Activated T-helper 17 cell treated with anti-CD3 and anti-CD28 coated beads, Interleukin-2, amount 50 U/mL, for 72 hours (primary cell): ENCODE results near the gene SHISA7. TPM values are rescaled to one million over a fixed set of nuclear protein-coding genes. Genes with fewer than 3 reads are reported as not detected.

ENCODE experiments used
- ATAC-seq: fragments of 150-1000 bp; cut with Tn5 transposase; replicated peaks from 2 replicates; pipeline ENCODE4 v1.10.0; 2021; ENCODE audit warnings: mild to moderate bottlenecking, moderate library complexity
- H3K27ac Mint-ChIP-seq: one replicate; pipeline ENCODE4 v1.8.0; 2022; ENCODE audit warnings: mixed read lengths
- H3K27me3 Mint-ChIP-seq: one replicate; pipeline ENCODE4 v1.8.0; 2022; ENCODE audit warnings: mixed read lengths
- H3K36me3 Mint-ChIP-seq: one replicate; pipeline ENCODE4 v1.8.0; 2022; ENCODE audit warnings: low read depth, mild to moderate bottlenecking, mixed read lengths
- H3K4me1 Mint-ChIP-seq: one replicate; pipeline ENCODE4 v1.8.0; 2022; ENCODE audit warnings: mixed read lengths
- H3K4me3 Mint-ChIP-seq: one replicate; pipeline ENCODE4 v1.8.0; 2022; ENCODE audit warnings: mild to moderate bottlenecking, mixed read lengths
- H3K9me3 Mint-ChIP-seq: one replicate; pipeline ENCODE4 v1.8.0; 2022; ENCODE audit warnings: mixed read lengths
- total RNA-seq, 2 donors: library from RNA; stranded (reverse); gene quantifications; one replicate each; pipeline ENCODE4 v1.2.3, GENCODE V29; 2022

The SHISA7 gene
- total RNA-seq, 2 donors from 2014 or later: 0.11 TPM; not detected in 1

GRCh38 chr19:55474269-55475265, 31.5 kb upstream of the SHISA7 start:
- H3K9me3 Mint-ChIP-seq: no peaks in the 10 kb centered on the region
- no peak overlapping the region for H3K27ac Mint-ChIP-seq
- H3K4me3 Mint-ChIP-seq: peak overlapping the region; percentile 87
- H3K36me3 Mint-ChIP-seq: peaks cover 13% of the 10 kb centered on the region
- no peak for ATAC-seq
- H3K27me3 Mint-ChIP-seq: no peaks in the 10 kb centered on the region
- peaks cover 19% of the 10 kb centered on the region for H3K4me1 Mint-ChIP-seq

- Mint-ChIP-seq H3K4me1 (peaks cover 8% of the 10 kb centered on the region), H3K9me3 (no peaks in the 10 kb centered on the region), H3K36me3 (peaks cover 2% of the 10 kb centered on the region), H3K27me3 (no peaks in the 10 kb centered on the region), H3K4me3 (no peak overlapping the region), H3K27ac (no peak overlapping the region)
- ATAC-seq: no peak
Observed at GRCh38 chr19:55473225-55474012, 30.3 kb upstream of the SHISA7 start.

GRCh38 chr19:55472463-55472862, 29.4 kb upstream of the SHISA7 start:
- Mint-ChIP-seq H3K36me3 (no peaks in the 10 kb centered on the region), H3K4me3 (no peak overlapping the region), H3K4me1 (no peaks in the 10 kb centered on the region), H3K27me3 (no peaks in the 10 kb centered on the region), H3K9me3 (no peaks in the 10 kb centered on the region), H3K27ac (no peak overlapping the region)
- ATAC-seq: no peak

GRCh38 chr19:55471266-55471665, 28.2 kb upstream of the SHISA7 start:
- Mint-ChIP-seq H3K27me3 (no peaks in the 10 kb centered on the region), H3K9me3 (no peaks in the 10 kb centered on the region), H3K4me3 (no peak overlapping the region), H3K36me3 (no peaks in the 10 kb centered on the region), H3K27ac (no peak overlapping the region), H3K4me1 (no peaks in the 10 kb centered on the region)
- no peak for ATAC-seq

- ATAC-seq: peak; percentile 18
- Mint-ChIP-seq H3K27ac (no peak overlapping the region), H3K9me3 (no peaks in the 10 kb centered on the region), H3K27me3 (no peaks in the 10 kb centered on the region), H3K4me3 (no peak overlapping the region), H3K36me3 (no peaks in the 10 kb centered on the region), H3K4me1 (no peaks in the 10 kb centered on the region)
Observed at GRCh38 chr19:55468054-55468393, 24.9 kb upstream of the SHISA7 start.

GRCh38 chr19:55467236-55468053, 24.3 kb upstream of the SHISA7 start:
- ATAC-seq: peak; percentile 99
- no peak overlapping the region for H3K4me3 Mint-ChIP-seq
- H3K27ac Mint-ChIP-seq: no peak overlapping the region
- no peaks in the 10 kb centered on the region for H3K9me3 Mint-ChIP-seq
- H3K27me3 Mint-ChIP-seq: no peaks in the 10 kb centered on the region
- H3K4me1 Mint-ChIP-seq: no peaks in the 10 kb centered on the region
- no peaks in the 10 kb centered on the region for H3K36me3 Mint-ChIP-seq

GRCh38 chr19:55466241-55466614, 23.1 kb upstream of the SHISA7 start:
- ATAC-seq: no peak
- H3K9me3 Mint-ChIP-seq: no peaks in the 10 kb centered on the region
- H3K4me3 Mint-ChIP-seq: no peak overlapping the region
- H3K27me3 Mint-ChIP-seq: no peaks in the 10 kb centered on the region
- no peaks in the 10 kb centered on the region for H3K4me1 Mint-ChIP-seq
- no peaks in the 10 kb centered on the region for H3K36me3 Mint-ChIP-seq
- H3K27ac Mint-ChIP-seq: no peak overlapping the region

GRCh38 chr19:55465460-55466240, 22.6 kb upstream of the SHISA7 start:
- no peaks in the 10 kb centered on the region for H3K27me3 Mint-ChIP-seq
- ATAC-seq: no peak
- H3K4me3 Mint-ChIP-seq: no peak overlapping the region
- H3K36me3 Mint-ChIP-seq: no peaks in the 10 kb centered on the region
- no peak overlapping the region for H3K27ac Mint-ChIP-seq
- no peaks in the 10 kb centered on the region for H3K9me3 Mint-ChIP-seq
- H3K4me1 Mint-ChIP-seq: peaks cover 3% of the 10 kb centered on the region

GRCh38 chr19:55464662-55465054, 21.6 kb upstream of the SHISA7 start, which contains the start of gene C19orf85:
Gene C19orf85, minus strand, starts transcription at chr19:55464751. Its CDS starts 197 bp downstream, at chr19:55464554.
- H3K27me3 Mint-ChIP-seq: no peaks in the 10 kb centered on the region
- no peaks in the 10 kb centered on the region for H3K36me3 Mint-ChIP-seq
- H3K4me3 Mint-ChIP-seq: no peak within 1 kb of the TSS
- ATAC-seq: no peak
- peaks cover 10% of the 10 kb centered on the region for H3K4me1 Mint-ChIP-seq
- H3K27ac Mint-ChIP-seq: no peak within 1 kb of the TSS
- H3K9me3 Mint-ChIP-seq: no peaks in the 10 kb centered on the region

GRCh38 chr19:55464039-55464661, 21.1 kb upstream of the SHISA7 start:
- Mint-ChIP-seq H3K4me1 (peaks cover 10% of the 10 kb centered on the region), H3K9me3 (no peaks in the 10 kb centered on the region), H3K27ac (no peak overlapping the region), H3K36me3 (no peaks in the 10 kb centered on the region), H3K27me3 (no peaks in the 10 kb centered on the region), H3K4me3 (no peak overlapping the region)
- no peak for ATAC-seq

- Mint-ChIP-seq H3K4me3 (no peak overlapping the region), H3K36me3 (no peaks in the 10 kb centered on the region), H3K4me1 (peaks cover 10% of the 10 kb centered on the region), H3K9me3 (no peaks in the 10 kb centered on the region), H3K27me3 (no peaks in the 10 kb centered on the region), H3K27ac (no peak overlapping the region)
- ATAC-seq: no peak
Observed at GRCh38 chr19:55463583-55464031, 20.5 kb upstream of the SHISA7 start.

- H3K27me3 Mint-ChIP-seq: no peaks in the 10 kb centered on the region
- no peak for ATAC-seq
- H3K4me1 Mint-ChIP-seq: peaks cover 10% of the 10 kb centered on the region
- H3K4me3 Mint-ChIP-seq: peak overlapping the region; percentile 88
- no peak overlapping the region for H3K27ac Mint-ChIP-seq
- no peaks in the 10 kb centered on the region for H3K36me3 Mint-ChIP-seq
- no peaks in the 10 kb centered on the region for H3K9me3 Mint-ChIP-seq
Observed at GRCh38 chr19:55462722-55463121, 19.6 kb upstream of the SHISA7 start.

GRCh38 chr19:55461974-55462626, 19.0 kb upstream of the SHISA7 start:
- Mint-ChIP-seq H3K27me3 (no peaks in the 10 kb centered on the region), H3K4me1 (peaks cover 10% of the 10 kb centered on the region), H3K9me3 (no peaks in the 10 kb centered on the region), H3K36me3 (no peaks in the 10 kb centered on the region), H3K27ac (peak overlapping the region; percentile 83), H3K4me3 (peak overlapping the region; percentile 88)
- no peak for ATAC-seq
